AG04449 (cell line): ENCODE results near the gene GFRA1.

Experiments used
- CTCF ChIA-PET: fragments of 350-600 bp; formaldehyde crosslinking; extraction: SDS; loops from one replicate; lab custom pipeline; 2021; ENCODE audit warnings: antibody characterized with exemption; lab: Yijun Ruan, JAX
- POLR2A ChIA-PET: fragments of 400-600, 350-600 bp; formaldehyde crosslinking; extraction: SDS; loops from one replicate; lab custom pipeline; 2020; ENCODE audit warnings: antibody characterized with exemption, inconsistent platforms; lab: Yijun Ruan, JAX
- DNase-seq: peaks from one replicate; pipeline ENCODE4 v3.0.0-alpha.2; 2010; ENCODE audit warnings: low read depth, low spot score
- H3K4me3 ChIP-seq: 2 replicates; pipeline ENCODE4 v1.5.1; 2011; ENCODE audit warnings: low read depth, mild to moderate bottlenecking, control low read depth, low read length
- TF ChIP-seq, protein P1 (sequence below): IDR thresholded peaks from one replicate; pipeline ENCODE4 v1.5.1; 2011; ENCODE audit warnings: mild to moderate bottlenecking, moderate library complexity, low read length, control low read depth, inconsistent platforms; ENCODE audit not compliant: insufficient read depth; ENCODE audit errors: missing control alignments

Gene GFRA1

DNA sequence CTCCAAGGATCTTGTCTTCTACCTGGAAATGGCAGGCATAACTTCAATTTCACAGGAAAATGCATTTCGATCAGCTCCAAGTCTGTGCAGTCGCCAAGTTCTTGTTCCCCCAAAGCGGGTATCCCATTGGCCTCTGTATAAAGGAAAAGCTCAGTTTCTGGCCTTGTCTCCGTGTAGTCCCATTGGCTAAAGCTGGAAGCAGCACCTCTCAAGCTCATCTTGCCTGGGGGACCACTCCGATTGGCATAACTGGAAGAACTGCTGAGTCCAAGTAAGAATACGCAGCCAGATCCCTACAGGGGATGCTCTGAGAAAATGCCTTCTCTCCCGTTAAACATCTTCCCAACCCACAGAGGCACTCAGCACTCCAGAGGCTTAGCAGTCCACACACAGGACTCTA lies 205.2 kb downstream of the GFRA1 start:
- TF ChIP-seq, protein P1, sequence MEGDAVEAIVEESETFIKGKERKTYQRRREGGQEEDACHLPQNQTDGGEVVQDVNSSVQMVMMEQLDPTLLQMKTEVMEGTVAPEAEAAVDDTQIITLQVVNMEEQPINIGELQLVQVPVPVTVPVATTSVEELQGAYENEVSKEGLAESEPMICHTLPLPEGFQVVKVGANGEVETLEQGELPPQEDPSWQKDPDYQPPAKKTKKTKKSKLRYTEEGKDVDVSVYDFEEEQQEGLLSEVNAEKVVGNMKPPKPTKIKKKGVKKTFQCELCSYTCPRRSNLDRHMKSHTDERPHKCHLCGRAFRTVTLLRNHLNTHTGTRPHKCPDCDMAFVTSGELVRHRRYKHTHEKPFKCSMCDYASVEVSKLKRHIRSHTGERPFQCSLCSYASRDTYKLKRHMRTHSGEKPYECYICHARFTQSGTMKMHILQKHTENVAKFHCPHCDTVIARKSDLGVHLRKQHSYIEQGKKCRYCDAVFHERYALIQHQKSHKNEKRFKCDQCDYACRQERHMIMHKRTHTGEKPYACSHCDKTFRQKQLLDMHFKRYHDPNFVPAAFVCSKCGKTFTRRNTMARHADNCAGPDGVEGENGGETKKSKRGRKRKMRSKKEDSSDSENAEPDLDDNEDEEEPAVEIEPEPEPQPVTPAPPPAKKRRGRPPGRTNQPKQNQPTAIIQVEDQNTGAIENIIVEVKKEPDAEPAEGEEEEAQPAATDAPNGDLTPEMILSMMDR = no peak
- ChIA-PET CTCF (no interaction called here), POLR2A (no interaction called here)
- no peak for DNase-seq
- H3K4me3 ChIP-seq = no peak overlapping the region

DNA sequence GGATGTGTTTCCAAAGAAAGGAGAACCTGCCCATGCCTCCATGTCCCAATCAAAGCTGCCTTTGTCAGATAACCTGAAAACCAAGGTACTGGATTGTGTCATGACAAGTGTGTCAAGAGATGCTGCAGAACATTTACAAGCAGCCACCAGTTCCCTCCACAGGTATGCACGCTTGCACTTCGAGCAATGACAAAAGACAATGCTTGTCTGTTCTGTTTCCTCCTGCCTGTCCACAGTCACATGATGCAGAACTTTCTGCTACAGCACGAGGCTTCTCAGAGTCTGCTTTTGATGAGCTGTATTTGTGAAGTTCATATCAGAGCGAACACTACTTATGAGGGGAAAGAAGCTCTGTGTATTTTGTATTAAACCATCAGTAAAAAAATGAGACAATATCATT lies 209.9 kb downstream of the GFRA1 start:
- ChIA-PET POLR2A (no interaction called here), CTCF (no interaction called here)
- H3K4me3 ChIP-seq = no peak overlapping the region
- DNase-seq = no peak
- TF ChIP-seq, protein P1 = no peak

DNA sequence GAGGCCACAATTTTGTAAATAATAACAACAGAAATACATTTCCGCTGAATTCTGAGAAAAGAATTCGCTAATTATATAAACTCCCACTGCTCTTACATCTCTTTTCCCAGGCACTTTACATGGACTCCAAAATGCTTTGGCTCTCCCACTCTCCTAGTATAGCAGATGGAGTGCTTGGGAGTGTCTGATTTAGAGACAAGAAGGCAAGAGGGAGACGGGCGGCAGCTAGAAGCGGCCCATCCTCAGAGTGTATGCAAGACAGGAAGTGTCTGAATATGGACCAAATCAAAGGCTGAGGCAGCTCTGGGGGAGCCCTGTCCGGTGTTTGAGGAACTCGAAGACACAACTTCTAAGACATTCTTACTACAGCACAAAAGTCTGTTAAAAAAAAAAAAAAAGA lies 212.1 kb downstream of the GFRA1 start:
- ChIA-PET CTCF (no interaction called here), POLR2A (no interaction called here)
- H3K4me3 ChIP-seq = no peak overlapping the region
- DNase-seq = no peak
- TF ChIP-seq, protein P1 = no peak

DNA sequence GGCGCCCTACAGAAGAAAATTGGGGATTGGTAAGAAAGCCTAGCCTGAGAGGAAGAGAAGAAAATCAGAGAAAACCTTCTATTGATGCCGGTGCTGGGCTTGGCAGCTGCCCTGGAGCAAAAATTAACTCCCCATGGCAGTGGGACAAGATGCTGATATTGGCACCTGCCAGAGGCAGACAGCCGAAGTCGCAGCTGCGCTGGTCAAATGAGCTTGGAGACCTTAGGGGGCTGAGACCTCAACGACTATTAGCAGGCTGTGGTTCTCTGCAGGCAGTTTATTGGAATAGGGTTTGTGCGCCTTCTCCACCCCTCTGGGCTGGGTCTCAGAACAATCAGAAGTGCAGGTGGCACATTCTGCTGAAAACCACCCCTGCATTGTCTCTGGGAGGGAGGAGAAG lies 213.7 kb downstream of the GFRA1 start:
- TF ChIP-seq, protein P1 = no peak
- DNase-seq = no peak
- ChIA-PET POLR2A (no interaction called here), CTCF (no interaction called here)
- H3K4me3 ChIP-seq = no peak overlapping the region

DNA sequence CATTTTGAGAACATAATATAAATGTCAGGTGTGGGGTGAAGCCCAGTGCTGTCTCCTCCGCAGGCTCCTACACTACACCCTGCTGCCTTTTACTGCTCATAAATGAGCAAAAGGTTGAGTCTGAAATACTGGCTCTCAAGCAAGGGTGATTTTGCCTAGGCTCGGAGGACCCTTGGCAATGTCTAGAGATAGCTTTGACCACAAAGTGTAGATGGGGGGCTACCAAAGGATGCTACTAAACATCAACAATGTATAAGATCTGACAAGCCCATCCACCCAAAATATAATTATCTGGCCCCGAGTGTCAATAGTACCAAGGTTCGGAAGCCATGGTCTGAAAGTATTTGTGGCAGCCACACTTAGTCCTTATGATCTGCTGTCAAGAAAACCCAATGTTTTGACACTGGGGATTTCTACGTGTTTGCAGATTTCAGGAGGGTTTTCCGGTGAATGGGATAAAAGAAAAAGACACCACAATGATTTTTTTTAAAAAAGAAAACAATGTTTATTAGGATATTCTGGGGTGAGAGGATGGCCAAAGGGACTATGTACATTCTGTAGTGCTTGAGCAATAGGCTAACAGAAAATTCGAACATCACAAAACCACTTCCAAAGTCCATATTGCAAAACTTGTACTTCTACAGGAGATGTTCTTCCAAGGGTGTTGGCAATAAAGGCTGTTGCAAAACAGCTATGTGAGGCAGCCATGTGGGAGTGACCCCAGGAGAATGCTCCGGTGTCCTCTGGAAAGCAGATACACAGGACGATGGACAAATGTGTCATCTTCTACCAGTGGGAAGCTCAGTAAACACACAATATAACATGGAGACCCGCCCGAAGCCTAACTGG lies 216.3 kb downstream of the GFRA1 start:
- ChIA-PET POLR2A (no interaction called here), CTCF (interaction anchor here (1.0 kb wide), 1 partner anchor 12 kb away, joined by 3 read pairs; no protein-coding TSS in a partner anchor)
- DNase-seq = no peak
- TF ChIP-seq, protein P1 = no peak
- no peak overlapping the region for H3K4me3 ChIP-seq

DNA sequence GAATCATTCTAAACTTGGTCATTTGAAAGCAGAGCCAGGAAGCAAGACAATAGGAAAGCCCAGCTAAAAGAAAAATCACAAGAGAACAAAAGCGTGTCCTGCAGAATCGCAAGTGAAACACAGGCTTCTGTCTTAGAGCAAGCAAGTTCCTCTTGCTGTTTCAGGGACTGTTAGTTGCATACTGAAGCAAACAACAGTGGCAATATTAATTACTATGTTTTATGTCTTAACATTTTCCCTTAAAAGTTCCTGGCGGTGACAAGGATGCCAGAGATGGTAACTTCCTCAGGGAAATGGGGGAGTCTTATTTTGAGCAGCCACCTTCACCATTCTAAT lies 217.1 kb downstream of the GFRA1 start:
- no peak overlapping the region for H3K4me3 ChIP-seq
- DNase-seq = no peak
- ChIA-PET POLR2A (no interaction called here), CTCF (no interaction called here)
- TF ChIP-seq, protein P1 = no peak
